K562 (cell line): ENCODE data around the gene ZNHIT1. TPM values are rescaled to one million over a fixed set of nuclear protein-coding genes. Genes with fewer than 3 reads are reported as not detected.

Source experiments
- ARNT ChIP-seq, 2 experiments: fragments of 450-650 bp; IDR thresholded peaks; 2 replicates each; pipeline ENCODE4 v1.6.1; 2016; ENCODE audit warnings: mild to moderate bottlenecking in 1 of 2
- HDAC3 ChIP-seq: fragments of 450-650 bp; IDR thresholded peaks from 2 replicates; pipeline ENCODE4 v1.6.1; 2018; ENCODE audit warnings: borderline replicate concordance, mild to moderate bottlenecking, moderate library complexity; ENCODE audit not compliant: partially characterized antibody
- HINFP ChIP-seq: fragments of 450-650 bp; conservative IDR thresholded peaks from 2 replicates; pipeline ENCODE4 v1.6.1; 2016; ENCODE audit warnings: missing genetic modification characterization, low read depth, mild to moderate bottlenecking, control low read depth, missing compliant biosample characterization
- ID3 ChIP-seq, 2 experiments: fragments of 250-450 bp in 1 of 2; fragments of 450-650 bp in 1 of 2; sonication (Bioruptor Pico) in 1 of 2; IDR thresholded peaks; 2 replicates each; pipeline versions ENCODE4 v1.6.1 to v1.8.0; 2016 to 2021; ENCODE audit warnings: mild to moderate bottlenecking in 2 of 2, moderate library complexity in 2 of 2, missing compliant biosample characterization in 1 of 2, missing genetic modification characterization in 1 of 2
- JUND ChIP-seq, 2 experiments: IDR thresholded peaks; 2 replicates in 1 of 2; 3 replicates in 1 of 2; pipeline ENCODE4 v1.6.1; 2011; ENCODE audit warnings: borderline replicate concordance in 2 of 2, low read depth in 2 of 2, low read length in 2 of 2, improper control_type of control experiment in 1 of 2, missing biosample characterization in 1 of 2, missing genetic modification characterization in 1 of 2, missing genetic modification reagents in 1 of 2
- KAT7 ChIP-seq: sonication (generic); formaldehyde crosslinking; IDR thresholded peaks from 2 replicates; pipeline ENCODE4 v1.8.0; 2022; ENCODE audit warnings: missing genetic modification reagents, mild to moderate bottlenecking, borderline replicate concordance
- MIER1 ChIP-seq: fragments of 450-650 bp; IDR thresholded peaks from 2 replicates; pipeline ENCODE4 v1.6.1; 2016; ENCODE audit warnings: antibody characterized with exemption, mild to moderate bottlenecking, low read depth
- MNT ChIP-seq, 2 experiments: fragments of 450-650 bp; conservative IDR thresholded peaks; 2 replicates each; pipeline ENCODE4 v1.6.1; 2017; ENCODE audit warnings: mild to moderate bottlenecking in 2 of 2, moderate library complexity in 2 of 2
- PTBP1 ChIP-seq: fragments of 200-400 bp; formaldehyde crosslinking; IDR thresholded peaks from 2 replicates; pipeline ENCODE4 v1.6.1; 2017; ENCODE audit warnings: low read depth, low read length
- TRIM24 ChIP-seq, 2 experiments: fragments of 450-650 bp; IDR thresholded peaks; 2 replicates each; pipeline ENCODE4 v1.6.1; 2016
- ZBTB40 ChIP-seq, 2 experiments: fragments of 450-650 bp in 1 of 2; sonication (generic) in 1 of 2; formaldehyde crosslinking in 1 of 2; IDR thresholded peaks; 2 replicates each; pipeline versions ENCODE4 v1.7.1 to v1.9.0; 2016 to 2022; ENCODE audit warnings: inconsistent platforms in 1 of 2, mild to moderate bottlenecking in 1 of 2, missing genetic modification reagents in 1 of 2
- polyA plus RNA-seq, 8 experiments: library from polyadenylated mRNA; depleted of rRNA in 4 of 8; stranded (reverse) in 5 of 8; unstranded in 3 of 8; fragments of >200 nt; fragmentation: Nextera tagmentation in 2 of 8; fragmentation: Illumina TruSeq in 1 of 8; extraction: Ambion mirVana in 2 of 8; extraction: Trizol in 1 of 8; gene quantifications; 2 replicates each; pipeline versions ENCODE4 v1.2.1 to v1.2.3, GENCODE V29; 2011 to 2014; ENCODE audit warnings: inconsistent platforms in 1 of 8, missing spikeins in 1 of 8
- total RNA-seq, 7 experiments: library from RNA; depleted of rRNA in 6 of 7; stranded (reverse); fragments of >200 nt in 6 of 7; fragmentation: Illumina TruSeq in 2 of 7; extraction: Trizol in 2 of 7; gene quantifications; 2 replicates each; pipeline versions ENCODE4 v1.2.1 to v1.2.3, GENCODE V29; 2011 to 2021; ENCODE audit warnings: low replicate concordance in 1 of 7

Gene ZNHIT1
- total and polyA plus RNA-seq, 9 of the 15 experiments (the other 6 are each of a cell fraction or from before 2014, with no cell fraction given) = 6.4 to 162 (median 70.1) TPM

- TF ChIP-seq ZBTB40 (IDR thresholded peaks at IDR 0.05) = 0 out of 2 replicates have a peak, but pooled peaks have one; percentile 17
- no peak for TF ChIP-seq ZBTB40 (CRISPR knock-in tag; IDR thresholded peaks at IDR 0.05)
- no peak for TF ChIP-seq ID3 (CRISPR knock-in tag; IDR thresholded peaks at IDR 0.05)
- peak; percentile 80 for TF ChIP-seq ID3 (tag; IDR thresholded peaks at IDR 0.05)
- peak in 1 of 2 experiments; percentile 72; a peak in 2 of 4 replicates for TF ChIP-seq ARNT (IDR thresholded peaks at IDR 0.05)
- peak in 1 of 2 experiments; percentile 54; a peak in 1 of 4 replicates for TF ChIP-seq MNT (conservative IDR thresholded peaks at IDR 0.05)
- TF ChIP-seq HDAC3 = peak; percentile 83
- 0 out of 2 replicates have a peak, but pooled peaks have one; percentile 32 for TF ChIP-seq MIER1
- TF ChIP-seq TRIM24 (IDR thresholded peaks at IDR 0.05) = peak; percentile 78 to 83
- TF ChIP-seq JUND (IDR thresholded peaks at IDR 0.05; ENCODE audit: borderline replicate concordance, low read depth, low read length) = peak; percentile 65
- no peak for TF ChIP-seq JUND (tag; IDR thresholded peaks at IDR 0.05; ENCODE audit: borderline replicate concordance, low read depth, low read length)
- no peak for TF ChIP-seq HINFP (tag)
- no peak for TF ChIP-seq KAT7 (CRISPR knock-in tag)
- no peak for TF ChIP-seq PTBP1
Measured at GRCh38 chr7:101265622-101266516, 47.9 kb downstream of the ZNHIT1 start (continued).
